Adrenal gland (tissue), 12 donors: Measurements from ENCODE around the gene COG1. TPM values are rescaled to one million over a fixed set of nuclear protein-coding genes. Genes with fewer than 3 reads are reported as not detected.

Experiments
- DNase-seq, 7 donors: peaks; one replicate each; pipeline ENCODE4 v3.0.0-alpha.2; 2019 to 2020
- H3K27ac ChIP-seq, 5 donors: fragments of 200-600 bp; sonication (generic) in 4 of 5; 1 replicate in 3 of 5; 2 replicates in 2 of 5; pipeline versions ENCODE4 v1.5.1 to v1.8.0; 2016 to 2020; ENCODE audit warnings: mild to moderate bottlenecking in 1 of 5
- H3K27me3 ChIP-seq: fragments of 200-600 bp; 2 replicates; pipeline ENCODE4 v1.8.0; 2021
- H3K36me3 ChIP-seq, 2 donors: fragments of 200-600 bp; replicated peaks in 1 of 2; 1 replicate in 1 of 2; 2 replicates in 1 of 2; pipeline versions ENCODE4 v1.5.1 to v1.8.0; 2018 to 2022
- H3K4me1 ChIP-seq, 2 donors: fragments of 200-600 bp; replicated peaks in 1 of 2; 1 replicate in 1 of 2; 2 replicates in 1 of 2; pipeline versions ENCODE4 v1.5.1 to v1.8.0; 2018 to 2021
- H3K4me3 ChIP-seq, 4 donors: fragments of 200-600 bp; sonication (generic) in 3 of 4; one replicate each; pipeline ENCODE4 v1.5.1; 2016 to 2018
- H3K9me3 ChIP-seq, 3 donors: fragments of 200-600 bp; sonication (generic) in 1 of 3; replicated peaks in 1 of 3; 1 replicate in 2 of 3; 2 replicates in 1 of 3; pipeline versions ENCODE4 v1.5.1 to v1.8.0; 2016 to 2021
- CTCF ChIP-seq, 6 experiments: fragments of 450-650 bp in 4 of 6; fragments of 200-600 bp in 2 of 6; sonication (generic) in 1 of 6; IDR thresholded peaks; 1 replicate in 5 of 6; 2 replicates in 1 of 6; pipeline versions ENCODE4 v1.5.1 to v1.8.0; 2016 to 2021; ENCODE audit warnings: antibody characterized with exemption in 6 of 6, mild to moderate bottlenecking in 2 of 6, moderate library complexity in 1 of 6
- POLR2A ChIP-seq, 2 donors: fragments of 450-650 bp; IDR thresholded peaks; one replicate each; pipeline ENCODE4 v1.6.1; 2017; ENCODE audit warnings: antibody characterized with exemption in 2 of 2, mild to moderate bottlenecking in 2 of 2, moderate library complexity in 1 of 2
- WGBS, 4 donors: extraction: QIAGEN DNeasy Blood & Tissue Kit in 2 of 4; methylation state at CpG; one replicate each; pipeline versions ENCODE4 v1.1.5 to v1.1.7; 2013 to 2017; 5-methylcytosine and 5-hydroxymethylcytosine counted together
- intact Hi-C, 2 donors: fragments of 100-400 bp; cut with DNase I; formaldehyde crosslinking; loops; one replicate each; pipeline versions ENCODE4 v1.14.1 to v1.15.0; 2022 to 2023
- polyA plus RNA-seq, 3 donors: library from polyadenylated mRNA; stranded (reverse); fragments of 200-250 nt in 2 of 3; fragments of 350-450 nt in 1 of 3; fragmentation: Illumina TruSeq in 1 of 3; extraction: RNeasy Lipid Tissue Mini Kit (QIAGEN cat#74804) in 1 of 3; gene quantifications; one replicate each; pipeline ENCODE4 v1.2.3, GENCODE V29; 2013 to 2014
- total RNA-seq, 9 donors: library from RNA; depleted of rRNA in 4 of 9; stranded (reverse); fragments of >200 nt in 4 of 9; fragments of 120-200 nt in 1 of 9; fragmentation: NEBNext Ultra II Directional in 1 of 9; extraction: Animal tissue kit (Norgen Biotek cat#: 25700) in 1 of 9; gene quantifications; one replicate each; pipeline versions ENCODE4 v1.1.0 to v1.2.4, GENCODE V29; 2013 to 2023
- donor health status: healthy with polysubstance abuse.
- donor health status: Bipolar disorder and iron deficiency.
- donor health status: DM: yes; HTN: yes; CAD: no.
- donor health status: DM: no; HTN: no; CAD: no.
- donor health status: DM: no; HTN: no; CAD: no.
- donor health status: DM: yes; HTN: yes; CAD: no.

Gene COG1
- total and polyA plus RNA-seq, 12 donors = 23.6 to 63.2 (median 52.9) TPM

- H3K9me3 ChIP-seq = no peaks in the 10 kb centered on the region
- H3K36me3 ChIP-seq = peaks cover 0 to 17% of the 10 kb centered on the region in 2 donors
- DNase-seq = peak; percentile 94 to 96 (median 95)
- peak overlapping the region in 4 of 5 donors; percentile 46 to 85 (median 69) for H3K27ac ChIP-seq
- H3K27me3 ChIP-seq = no peaks in the 10 kb centered on the region
- peak overlapping the region; percentile 39 to 96 (median 96) for H3K4me3 ChIP-seq
- TF ChIP-seq CTCF (IDR thresholded peaks at IDR 0.05) (peak; percentile 34 to 55 (median 46)), POLR2A (IDR thresholded peaks at IDR 0.05) (peak in 1 of 2 donors; percentile 79)
- 0 to 1% (median 0%) methylated on average over 11 to 63 of the region's 63 CpGs for WGBS, 4 donors
- intact Hi-C loops = loop anchor here in 1 of 2 donors (5.0 kb wide), 1 partner anchor 35 kb away; no protein-coding TSS in a partner anchor
- H3K4me1 ChIP-seq = peaks cover 15 to 49% of the 10 kb centered on the region in 2 donors
Measured at GRCh38 chr17:73231841-73232586, 39.2 kb downstream of the COG1 start.

GRCh38 chr17:73232587-73233373, 39.9 kb downstream of the COG1 start:
- Histone ChIP-seq H3K27me3 (no peaks in the 10 kb centered on the region), H3K27ac (peak overlapping the region in 4 of 5 donors; percentile 46 to 85 (median 69)), H3K36me3 (peaks cover 0 to 19% of the 10 kb centered on the region in 2 donors), H3K4me3 (peak overlapping the region; percentile 39 to 96 (median 96)), H3K4me1 (peaks cover 15 to 41% of the 10 kb centered on the region in 2 donors), H3K9me3 (no peaks in the 10 kb centered on the region)
- TF ChIP-seq POLR2A (IDR thresholded peaks at IDR 0.05) (no peak), CTCF (IDR thresholded peaks at IDR 0.05) (no peak)
- DNase-seq = peak; percentile 29 to 67 (median 42)
- 0 to 1% (median 1%) methylated on average over 30 to 48 of the region's 48 CpGs for WGBS, 4 donors
- intact Hi-C loops = loop anchor here in 1 of 2 donors (5.0 kb wide), 1 partner anchor 35 kb away; no protein-coding TSS in a partner anchor

GRCh38 chr17:73234736-73235135, 41.9 kb downstream of the COG1 start:
- Histone ChIP-seq H3K36me3 (peaks cover 0 to 19% of the 10 kb centered on the region in 2 donors), H3K27me3 (no peaks in the 10 kb centered on the region), H3K9me3 (no peaks in the 10 kb centered on the region), H3K4me3 (no peak overlapping the region), H3K4me1 (peaks cover 9 to 33% of the 10 kb centered on the region in 2 donors), H3K27ac (no peak overlapping the region)
- WGBS, 4 donors = 89 to 93% (median 93%) methylated on average over 10 of the region's 10 CpGs
- TF ChIP-seq POLR2A (IDR thresholded peaks at IDR 0.05) = no peak
- TF ChIP-seq CTCF (IDR thresholded peaks at IDR 0.05) = no peak
- DNase-seq = no peak
- intact Hi-C loops = loop anchor here (5.0 kb wide), 2 partner anchors 37 to 507 kb away; no protein-coding TSS in a partner anchor

- no peak for DNase-seq
- Histone ChIP-seq H3K27ac (no peak overlapping the region), H3K9me3 (no peaks in the 10 kb centered on the region), H3K27me3 (no peaks in the 10 kb centered on the region), H3K36me3 (peaks cover 0 to 23% of the 10 kb centered on the region in 2 donors), H3K4me1 (peaks cover 9 to 31% of the 10 kb centered on the region in 2 donors), H3K4me3 (no peak overlapping the region)
- TF ChIP-seq POLR2A (IDR thresholded peaks at IDR 0.05) (no peak), CTCF (IDR thresholded peaks at IDR 0.05) (no peak)
- 70 to 77% (median 74%) methylated on average over 6 of the region's 6 CpGs for WGBS, 4 donors
- intact Hi-C loops = loop anchor here in 1 of 2 donors (5.0 kb wide), 1 partner anchor 510 kb away; no protein-coding TSS in a partner anchor
Measured at GRCh38 chr17:73237714-73238113, 44.9 kb downstream of the COG1 start.
